ENCODE measurements around the gene PIEZO1.
A peak's percentile ranks its signal among the peaks of the same experiment; 100 is the strongest.

PIEZO1 gene

GRCh38 chr16:88690341-88691128 is 94.5 kb downstream of the PIEZO1 start:
- no peak for DNase-seq (ENCODE audit: low spot score)

- DNase-seq (ENCODE audit: low spot score), result no peak
Observed at GRCh38 chr16:88688013-88688778, 96.8 kb downstream of the PIEZO1 start.

GRCh38 chr16:88687676-88688012 is 97.4 kb downstream of the PIEZO1 start:
- no peak for DNase-seq (ENCODE audit: low spot score)

GRCh38 chr16:88687254-88687576 is 97.8 kb downstream of the PIEZO1 start:
- DNase-seq (ENCODE audit: low spot score), result no peak

- peak; percentile 78 for DNase-seq (ENCODE audit: low spot score)
Observed at GRCh38 chr16:88686439-88687253, 98.4 kb downstream of the PIEZO1 start, which contains the start of gene SNAI3. Gene SNAI3 (minus strand): TSS chr16:88686507. CDS start chr16:88686406, 101 bp downstream.

GRCh38 chr16:88686062-88686438 is 99.0 kb downstream of the PIEZO1 start:
- no peak for DNase-seq (ENCODE audit: low spot score)

GRCh38 chr16:88685156-88686061 is 99.6 kb downstream of the PIEZO1 start:
- no peak for DNase-seq (ENCODE audit: low spot score)

GRCh38 chr16:88684569-88685155 is 100.4 kb downstream of the PIEZO1 start:
- DNase-seq (ENCODE audit: low spot score), result no peak

GRCh38 chr16:88681709-88682451 is 103.1 kb downstream of the PIEZO1 start:
- no peak for DNase-seq (ENCODE audit: low spot score)

- peak; percentile 55 for DNase-seq (ENCODE audit: low spot score)
Observed at GRCh38 chr16:88681084-88681680, 103.8 kb downstream of the PIEZO1 start.

- DNase-seq (ENCODE audit: low spot score), result no peak
Observed at GRCh38 chr16:88680554-88681083, 104.4 kb downstream of the PIEZO1 start.

GRCh38 chr16:88678224-88678979 is 106.6 kb downstream of the PIEZO1 start:
- no peak for DNase-seq (ENCODE audit: low spot score)

GRCh38 chr16:88677721-88678120 is 107.3 kb downstream of the PIEZO1 start:
- DNase-seq (ENCODE audit: low spot score), result no peak

GRCh38 chr16:88676502-88677242 is 108.3 kb downstream of the PIEZO1 start:
- DNase-seq (ENCODE audit: low spot score), result no peak

GRCh38 chr16:88673716-88674379 is 111.2 kb downstream of the PIEZO1 start:
- no peak for DNase-seq (ENCODE audit: low spot score)

GRCh38 chr16:88672776-88673175 is 112.2 kb downstream of the PIEZO1 start:
- DNase-seq (ENCODE audit: low spot score), result no peak

- no peak for DNase-seq (ENCODE audit: low spot score)
Observed at GRCh38 chr16:88671806-88672205, 113.2 kb downstream of the PIEZO1 start.

All from SK-N-DZ (cell line).